PFSK-1 (cell line): ENCODE data around the gene PPP2R5A.

Experiments
- REST ChIP-seq, 2 experiments: IDR thresholded peaks; 2 replicates each; pipeline versions ENCODE4 v1.6.1 to v1.8.0; 2011 to 2012; ENCODE audit warnings: low read depth in 2 of 2, low read length in 2 of 2, control low read depth in 1 of 2, inconsistent platforms in 1 of 2, mild to moderate bottlenecking in 1 of 2, moderate library complexity in 1 of 2; ENCODE audit not compliant: insufficient read depth in 1 of 2
- TAF1 ChIP-seq: IDR thresholded peaks from 2 replicates; pipeline ENCODE4 v1.6.1; 2012; ENCODE audit warnings: low read length, control low read depth, borderline replicate concordance; ENCODE audit not compliant: insufficient read depth

- TF ChIP-seq REST (IDR thresholded peaks at IDR 0.05; ENCODE audit: insufficient read depth in 1 of 2, low read depth in 2 of 2, low read length in 2 of 2) (no peak), TAF1 (no peak)
Measured at GRCh38 chr1:212364985-212365384, 79.8 kb downstream of the PPP2R5A start.
